Activated CD4-positive, alpha-beta T cell treated with anti-CD3 and anti-CD28 coated beads, Interleukin-2, amount 50 U/mL, for 16 hours (primary cell): Measurements from ENCODE around the gene CERK.
"Not testable (repeated sequence)": the region's sequence is repeated elsewhere in the genome, so short reads cannot be mapped to it uniquely, and the experiment has no call there.

ENCODE experiments used
- DNase-seq: peaks from one replicate; pipeline ENCODE4 v3.0.0-alpha.2; 2020

Gene CERK

DNA sequence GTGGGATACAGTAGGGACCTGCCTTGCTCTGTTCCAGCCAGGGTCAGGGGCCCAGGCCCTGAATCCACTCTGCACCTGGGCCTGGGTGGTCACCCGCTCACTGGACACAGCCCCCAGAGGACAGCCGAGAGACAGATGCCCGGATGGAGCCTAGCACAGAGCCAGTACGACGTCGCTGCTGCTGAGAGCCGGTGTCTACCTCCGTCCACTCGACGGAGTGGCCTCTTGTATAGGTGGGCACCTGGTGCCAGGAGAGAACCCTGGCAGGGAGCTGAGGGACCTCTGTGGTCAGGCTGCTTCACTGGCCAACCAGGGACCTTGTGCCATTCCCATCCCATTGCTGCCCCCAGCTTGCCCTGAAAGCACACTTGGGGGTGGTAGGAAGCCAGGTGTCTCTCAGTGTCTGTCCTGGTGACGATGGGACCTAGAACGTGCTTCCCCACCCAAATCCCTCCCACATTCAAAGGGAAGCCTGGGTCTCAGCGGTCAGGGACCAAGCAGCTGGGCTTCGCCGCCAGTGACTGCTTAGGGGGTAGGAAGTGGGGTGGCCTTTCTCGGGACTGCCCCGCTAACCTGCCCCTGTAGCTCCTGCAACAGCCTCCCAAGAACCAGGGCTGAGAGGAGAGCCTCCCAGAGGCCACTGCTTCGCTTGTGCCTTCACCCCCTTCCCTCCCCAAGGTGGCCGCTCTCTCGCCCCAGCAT lies 10.3 kb upstream of the CERK start:
- no peak for DNase-seq

DNA sequence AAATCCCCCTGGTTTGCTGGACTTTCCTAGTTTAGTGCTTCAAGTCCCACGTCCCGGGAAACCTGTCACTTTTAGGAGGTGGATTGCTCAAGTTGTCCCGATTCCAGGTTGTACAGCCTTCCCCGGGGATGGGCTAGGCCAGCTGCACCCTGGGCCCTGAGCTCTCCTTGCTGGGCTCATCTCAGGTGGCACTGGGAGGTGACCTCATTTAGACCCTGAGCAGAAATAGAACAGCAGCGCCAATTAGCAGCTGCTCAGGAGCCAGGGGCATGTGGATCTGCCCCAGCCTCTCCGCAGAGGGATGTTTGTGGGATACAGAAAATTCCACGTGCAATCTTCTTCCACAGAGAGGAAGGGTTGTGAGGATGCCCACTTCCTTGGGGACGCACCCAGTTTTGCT lies 9.6 kb upstream of the CERK start:
- DNase-seq, result no peak

DNA sequence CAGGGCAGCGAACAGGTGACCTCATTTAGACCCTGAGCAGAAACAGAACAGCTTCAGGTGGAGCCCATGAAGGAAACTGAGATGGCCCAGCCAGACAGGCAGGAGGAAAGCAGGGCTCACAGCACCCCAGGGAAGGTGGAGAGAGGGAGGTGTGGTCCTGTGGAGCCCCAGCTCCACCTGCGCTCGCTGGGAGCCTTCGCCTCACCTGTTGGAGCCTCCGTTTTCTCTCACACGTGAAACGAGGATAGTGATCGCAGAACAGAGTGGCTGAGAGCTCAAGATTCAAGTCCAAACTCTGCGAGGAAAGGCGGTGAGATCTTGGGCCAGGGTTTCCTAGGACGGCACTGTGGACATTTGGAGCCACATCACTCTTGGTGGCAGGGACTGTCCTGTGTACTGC lies 8.6 kb upstream of the CERK start:
- no peak for DNase-seq

DNA sequence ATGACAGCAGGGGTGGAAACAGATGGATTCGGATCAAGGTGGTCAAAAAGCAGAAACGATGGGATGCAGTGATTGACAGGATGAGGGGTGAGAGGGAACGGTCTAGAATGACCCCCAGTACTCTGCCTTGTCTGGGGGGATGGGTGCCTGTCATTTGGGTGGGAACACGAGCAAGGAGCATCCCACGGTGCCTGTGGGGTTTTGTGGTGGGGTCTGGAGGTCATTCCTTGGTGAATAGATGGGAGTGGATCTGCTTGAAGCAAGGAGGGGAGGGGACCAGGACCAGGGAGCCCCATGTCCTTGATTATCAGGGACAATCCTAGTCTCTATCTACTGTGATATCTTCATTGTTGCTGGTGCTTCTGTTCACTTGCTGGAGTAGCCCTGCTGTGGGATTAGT lies 8.1 kb upstream of the CERK start:
- no peak for DNase-seq

DNA sequence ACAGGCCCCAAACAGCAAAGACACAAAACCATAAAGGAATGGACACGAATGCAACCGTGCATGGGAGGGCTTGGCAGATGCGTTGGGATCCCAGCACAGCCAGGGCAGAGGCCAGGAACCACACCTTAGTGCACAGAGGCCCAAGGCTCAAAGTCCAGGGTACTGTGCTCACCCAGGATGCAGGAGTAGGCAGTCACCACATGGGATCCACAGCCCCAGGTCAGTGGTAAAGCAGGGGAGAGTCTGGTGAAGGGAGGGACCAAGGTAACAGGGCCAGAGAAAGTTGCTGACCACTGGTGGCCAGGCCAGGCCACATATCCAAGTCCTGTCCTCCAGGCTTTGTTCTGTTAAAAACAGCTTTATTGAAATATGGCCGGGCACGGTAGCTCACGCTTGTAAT lies 6.5 kb upstream of the CERK start:
- DNase-seq, result no peak

DNA sequence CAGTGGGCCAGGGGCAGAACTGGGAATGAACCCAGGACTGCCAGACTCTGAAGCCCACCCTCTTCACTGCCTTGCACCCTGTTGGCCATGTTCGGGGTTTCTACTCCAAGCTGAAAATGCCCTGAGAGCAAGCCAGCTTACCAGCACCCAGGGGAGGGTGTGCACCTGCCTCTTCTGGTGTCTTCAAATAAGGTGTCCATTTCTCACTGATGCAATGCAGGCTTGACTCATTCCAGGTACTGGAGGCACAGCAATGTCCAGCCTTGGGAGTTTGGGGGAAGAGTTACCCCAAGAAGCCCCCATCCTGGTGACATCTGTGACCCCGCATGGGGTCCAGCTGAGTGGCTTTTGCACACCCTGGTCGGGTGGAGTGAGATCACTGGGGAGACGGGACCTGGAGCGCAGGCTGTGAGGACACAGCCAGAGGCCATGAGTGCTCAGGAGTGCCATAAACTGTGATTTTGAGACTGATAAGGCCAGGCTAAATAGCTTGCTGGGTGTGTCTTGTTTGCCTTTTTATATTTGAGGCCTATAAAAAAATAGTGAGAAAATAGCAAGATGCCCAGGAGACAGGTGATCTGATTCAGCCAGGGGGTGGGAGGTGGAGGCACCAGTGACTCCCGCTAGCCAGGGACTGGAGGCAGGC lies 4.6 kb upstream of the CERK start:
- no peak for DNase-seq

DNA sequence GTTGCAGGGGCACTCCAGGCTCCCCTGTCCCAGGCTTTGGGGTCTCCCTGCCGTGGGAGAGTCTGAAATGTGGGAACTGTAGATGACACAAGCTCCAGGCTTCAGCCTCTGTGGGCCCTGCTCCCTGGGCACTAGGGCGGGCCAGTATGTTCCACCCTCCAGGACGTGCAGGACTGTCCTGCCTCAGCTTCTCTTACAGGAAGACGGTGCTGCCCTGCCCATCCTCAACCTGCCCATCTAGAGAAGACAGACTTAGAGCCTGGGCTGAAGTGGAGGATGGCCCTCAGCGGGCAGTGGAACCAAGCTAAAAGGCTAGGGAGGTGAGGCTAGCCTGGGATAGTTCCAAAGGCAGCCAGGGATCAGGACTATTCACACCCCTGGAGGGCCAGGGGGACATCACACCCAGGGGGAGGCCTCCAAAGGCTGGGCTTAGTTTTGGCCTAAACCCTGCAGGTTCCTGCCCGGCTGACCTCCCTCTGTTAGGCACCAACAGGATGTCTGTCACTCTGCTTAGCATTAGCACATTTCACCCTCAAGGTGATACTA lies 4.0 kb upstream of the CERK start:
- DNase-seq, result no peak

DNA sequence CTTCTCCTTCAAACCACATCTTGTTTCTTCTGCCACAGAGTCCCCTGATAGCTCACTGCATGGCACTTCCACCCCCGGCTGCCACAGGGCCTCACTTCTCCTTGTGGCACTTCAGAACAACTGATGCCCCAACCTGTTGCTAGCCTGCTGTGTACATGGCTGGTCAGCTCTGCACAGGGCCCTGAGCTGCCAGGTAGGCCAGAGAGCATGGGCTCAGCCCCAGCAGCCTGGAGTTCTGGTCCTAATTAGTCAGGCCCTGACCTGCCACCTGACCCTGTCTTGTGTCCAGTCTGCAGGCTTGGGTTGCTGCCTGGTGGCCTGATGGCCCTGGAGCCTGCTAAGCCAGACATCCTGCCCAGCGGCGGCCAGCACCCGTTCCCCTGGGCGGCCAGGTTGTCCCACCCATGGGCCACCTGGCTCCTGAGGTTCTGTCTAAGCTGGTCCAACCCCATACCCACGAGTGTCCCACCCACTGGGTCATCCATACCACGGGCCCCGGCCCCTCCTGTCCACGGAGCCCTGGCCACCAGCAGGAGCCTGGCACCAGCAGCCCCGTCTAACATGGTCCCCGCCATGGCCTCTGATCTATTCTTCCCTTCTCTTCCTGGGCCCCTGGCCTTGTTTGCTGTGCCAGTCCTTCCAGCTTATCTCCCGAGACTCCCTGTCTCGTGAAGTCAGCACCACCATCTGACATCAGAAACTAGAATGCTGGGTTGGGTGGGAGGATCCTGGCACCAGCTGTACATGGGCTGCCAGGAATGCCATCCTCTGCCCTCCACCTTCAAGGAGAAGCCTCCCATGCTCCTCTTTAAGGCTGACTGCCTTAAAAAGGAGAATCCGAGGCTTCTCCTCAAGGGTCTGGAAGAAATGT lies 3.1 kb upstream of the CERK start:
- no peak for DNase-seq

DNA sequence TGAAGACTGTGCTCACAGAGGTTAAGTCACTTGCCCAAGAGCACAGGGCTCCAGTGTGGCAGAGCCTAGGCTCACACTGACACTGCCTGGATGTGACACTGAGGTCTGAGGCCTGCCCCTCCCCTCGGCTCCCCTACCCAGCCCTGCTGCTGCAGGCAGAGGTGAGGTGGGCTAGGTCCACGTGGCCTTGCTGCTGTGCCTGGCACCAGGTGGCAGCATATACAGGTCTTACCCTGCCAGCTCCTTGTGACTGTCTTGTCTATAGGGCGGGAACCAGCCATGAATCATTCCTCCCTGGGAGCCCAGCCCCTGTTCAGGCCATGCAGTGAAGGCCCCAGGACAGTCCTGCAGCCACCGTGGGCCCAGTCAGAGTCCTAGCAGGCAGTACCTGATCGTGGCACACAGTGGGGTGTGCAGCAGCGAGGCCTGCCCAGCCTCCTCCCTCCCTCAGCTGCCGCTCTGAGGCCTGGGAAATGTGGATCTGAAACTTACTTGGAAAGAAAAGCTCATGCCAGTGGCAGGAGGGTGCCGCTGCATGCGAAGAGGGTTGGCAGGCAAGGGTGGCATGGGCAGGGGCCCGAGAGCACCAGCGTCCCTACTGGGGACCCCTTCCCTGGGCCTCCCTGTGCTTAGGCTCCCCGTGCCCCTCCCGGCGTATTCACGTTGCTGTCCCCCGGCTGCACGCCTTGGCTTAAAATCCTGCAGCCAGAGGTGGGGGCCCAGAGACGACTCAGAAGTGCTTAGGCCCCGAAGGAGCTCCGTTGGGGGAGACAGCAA lies 1.2 kb upstream of the CERK start:
- DNase-seq, result peak; percentile 68

DNA sequence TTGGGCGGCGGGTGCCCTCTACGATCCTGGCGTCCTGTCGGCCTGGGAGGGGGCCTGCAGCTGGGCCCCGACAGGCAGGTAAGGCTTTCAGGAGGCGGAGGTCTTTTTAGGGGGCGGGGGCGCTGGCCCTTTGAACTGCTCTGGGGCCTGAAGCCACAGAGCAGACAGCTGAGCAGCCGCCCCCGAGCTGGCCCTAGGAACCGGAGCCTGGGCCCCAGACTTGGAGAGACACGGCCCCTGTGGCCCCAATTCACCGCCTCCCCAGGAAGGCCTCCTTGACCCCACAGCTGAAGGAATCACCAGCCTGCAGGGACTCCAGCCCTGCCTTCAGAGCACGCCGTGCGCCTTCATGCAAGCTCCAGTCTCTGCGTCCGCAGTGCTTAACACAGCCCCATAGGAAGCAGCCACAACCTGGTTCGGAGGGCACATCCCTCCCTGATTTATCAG lies 618 bp upstream of the CERK start:
- no peak for DNase-seq

DNA sequence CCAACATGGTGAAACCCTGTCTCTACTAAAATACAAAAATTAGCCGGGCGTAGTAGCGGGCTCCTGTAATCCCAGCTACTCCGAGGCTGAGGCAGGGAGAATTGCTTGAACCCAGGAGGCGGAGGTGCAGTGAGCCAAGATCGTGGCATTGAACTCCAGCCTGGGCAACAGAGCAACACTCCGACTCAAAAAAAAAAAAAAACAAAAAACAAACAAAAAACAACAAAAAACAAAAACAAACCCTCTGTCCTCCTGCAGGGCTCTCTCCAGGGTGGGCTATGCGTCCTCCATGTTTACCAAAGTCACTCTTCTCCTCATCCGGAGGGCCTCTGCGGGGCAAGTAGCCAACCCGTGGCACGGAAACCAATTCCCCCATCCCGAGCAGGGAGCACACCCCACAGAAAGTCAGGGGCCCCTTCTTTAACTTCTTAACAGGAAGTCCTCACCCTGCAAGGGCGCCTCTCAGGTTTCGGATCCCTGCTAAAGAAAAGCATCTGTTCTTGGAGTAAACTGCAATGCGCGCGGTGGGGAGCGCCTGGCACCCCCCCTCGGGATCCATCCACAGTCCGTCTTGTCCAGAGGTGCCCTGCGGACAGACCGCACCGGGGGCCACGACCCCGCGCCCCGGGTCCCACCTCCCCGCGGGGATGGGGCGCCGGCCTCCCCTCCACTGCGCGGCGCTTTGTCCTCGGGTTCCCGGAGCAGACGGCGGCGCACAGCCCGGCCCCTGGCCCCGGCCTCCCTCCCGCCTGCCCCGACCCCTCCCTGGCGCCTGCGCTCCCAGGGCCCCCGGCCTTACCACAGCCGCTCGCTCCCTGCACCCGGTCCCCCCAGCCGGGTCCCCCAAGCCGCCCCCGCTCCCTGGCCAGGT lies 712 bp downstream of the CERK start:
- peak; percentile 68 for DNase-seq

DNA sequence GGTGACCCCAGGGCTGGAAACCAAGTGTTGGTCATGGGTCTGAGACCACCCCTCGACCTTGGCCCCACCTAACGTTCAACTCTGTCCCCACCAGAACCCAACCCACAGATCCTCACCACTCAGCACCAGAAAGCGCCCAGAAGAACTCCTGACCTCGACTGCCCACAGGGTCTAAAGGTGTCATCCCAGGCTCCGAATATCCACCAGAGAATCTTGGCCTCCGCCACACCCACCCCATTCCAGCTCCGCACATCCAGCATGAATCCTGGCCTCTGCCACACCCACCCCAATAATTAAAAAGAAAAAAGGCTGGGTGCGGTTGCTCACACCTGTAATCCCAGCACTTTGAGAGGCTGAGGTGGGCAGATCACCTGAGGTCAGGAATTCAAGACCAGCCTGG lies 1.3 kb downstream of the CERK start:
- no peak for DNase-seq

DNA sequence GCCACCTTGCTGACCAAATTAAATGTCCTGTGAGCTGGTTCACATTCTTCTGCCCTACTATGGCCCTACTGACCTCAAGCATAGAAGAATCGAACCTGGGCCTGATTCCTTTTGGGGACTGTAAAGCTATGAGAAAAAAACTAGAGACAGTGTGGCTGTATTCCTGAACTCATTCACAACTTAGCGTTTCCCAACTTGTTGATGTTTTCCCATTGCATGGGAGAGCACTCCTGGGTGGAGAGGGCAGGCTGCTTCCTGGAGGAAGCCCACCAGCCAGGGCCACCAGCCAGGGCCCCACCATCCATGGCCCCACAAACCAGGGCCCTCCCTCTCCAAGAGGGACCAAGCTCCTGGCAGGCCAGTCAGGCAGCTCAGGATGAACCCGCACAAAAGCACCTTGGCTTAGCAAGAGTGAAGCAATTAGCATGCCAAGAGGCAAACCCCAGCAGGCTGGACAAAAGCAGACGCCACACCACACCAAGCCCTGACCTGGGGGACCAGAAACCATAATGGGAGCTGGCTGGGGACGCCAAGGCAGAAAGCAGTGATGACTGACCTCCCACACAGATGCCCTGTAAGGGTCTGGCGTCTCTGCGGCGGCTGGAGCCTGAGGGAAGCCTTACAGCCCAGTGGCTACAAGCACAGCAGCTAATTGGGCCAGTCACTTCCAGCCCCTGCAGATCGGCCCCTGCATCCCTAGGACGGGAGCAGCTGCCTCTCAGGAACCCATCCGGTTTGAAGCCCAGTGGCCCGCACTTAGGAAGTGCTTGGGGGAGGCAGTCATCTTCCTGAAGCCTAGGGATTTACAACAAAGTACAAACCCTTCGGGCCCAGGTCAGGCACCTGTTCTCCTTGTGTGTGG lies 2.1 kb downstream of the CERK start:
- DNase-seq, result no peak

DNA sequence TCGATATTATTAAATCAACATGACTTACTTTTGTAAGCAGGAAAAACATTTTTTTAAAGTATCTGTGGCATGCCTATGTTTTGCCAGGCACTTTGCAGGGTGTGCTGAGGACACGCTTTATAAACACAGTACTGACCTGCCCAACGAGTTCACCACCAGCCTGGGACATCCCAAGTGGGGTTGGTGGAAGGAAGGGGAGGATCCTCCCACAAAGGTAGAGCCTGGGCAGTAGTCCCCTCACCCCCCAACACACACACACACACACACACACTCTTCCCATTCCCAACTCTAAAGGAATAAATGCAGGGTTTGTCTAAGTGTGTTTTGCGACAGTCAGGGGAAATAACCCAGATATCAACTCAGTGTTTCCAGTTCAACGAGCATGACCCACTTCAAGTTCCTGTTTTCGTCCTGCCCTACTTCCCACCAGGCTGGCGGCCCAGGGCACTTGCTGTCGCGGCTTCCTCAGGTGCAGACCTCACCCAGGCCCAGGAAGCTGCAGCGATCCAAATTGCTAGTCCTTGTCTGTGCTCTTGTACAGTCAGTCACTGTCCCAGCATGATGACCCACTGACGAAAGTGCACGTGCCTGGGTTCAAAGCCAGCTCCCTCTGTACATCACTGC lies 3.1 kb downstream of the CERK start:
- DNase-seq, result peak; percentile 49

DNA sequence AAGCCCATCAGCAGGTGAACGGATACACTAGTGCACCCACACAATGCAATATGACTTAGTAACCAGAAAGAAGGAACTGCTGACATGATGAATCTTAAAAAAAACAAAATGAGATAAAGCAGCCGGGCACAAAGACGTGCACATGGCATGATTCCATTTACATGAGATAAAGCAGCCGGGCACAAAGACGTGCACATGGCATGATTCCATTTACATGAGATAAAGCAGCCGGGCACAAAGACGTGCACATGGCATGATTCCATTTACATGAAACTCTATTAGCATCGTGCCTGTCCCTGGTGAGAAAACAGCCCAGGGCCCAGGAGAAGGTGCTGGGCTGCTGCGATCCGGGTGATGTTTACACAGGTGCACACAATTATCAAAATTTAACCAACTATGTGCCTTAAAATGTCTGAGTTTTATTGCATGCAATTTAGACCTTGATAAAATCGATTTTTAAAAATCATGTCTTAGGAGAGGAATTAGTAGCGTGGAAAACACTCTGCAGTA lies 3.8 kb downstream of the CERK start:
- not testable (repeated sequence) for DNase-seq

DNA sequence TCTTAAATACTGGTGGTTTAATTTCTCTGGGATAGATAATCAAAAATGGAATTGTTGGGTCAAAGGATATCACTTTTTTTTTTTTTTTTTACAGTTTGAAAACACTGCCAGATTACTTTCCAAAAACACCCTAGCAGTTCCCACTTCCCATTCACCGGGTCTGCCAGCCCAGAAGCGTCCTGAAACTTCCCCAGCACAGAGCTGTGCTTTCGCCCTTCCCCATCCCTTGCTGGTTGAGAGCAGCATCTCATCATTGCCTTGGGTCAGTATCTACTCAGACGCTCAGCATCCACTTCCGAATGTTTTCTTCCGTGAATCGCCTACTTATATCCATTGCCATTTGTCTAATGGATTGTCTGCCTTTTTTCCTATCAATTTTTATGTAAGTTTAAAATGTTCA lies 5.5 kb downstream of the CERK start:
- no peak for DNase-seq

DNA sequence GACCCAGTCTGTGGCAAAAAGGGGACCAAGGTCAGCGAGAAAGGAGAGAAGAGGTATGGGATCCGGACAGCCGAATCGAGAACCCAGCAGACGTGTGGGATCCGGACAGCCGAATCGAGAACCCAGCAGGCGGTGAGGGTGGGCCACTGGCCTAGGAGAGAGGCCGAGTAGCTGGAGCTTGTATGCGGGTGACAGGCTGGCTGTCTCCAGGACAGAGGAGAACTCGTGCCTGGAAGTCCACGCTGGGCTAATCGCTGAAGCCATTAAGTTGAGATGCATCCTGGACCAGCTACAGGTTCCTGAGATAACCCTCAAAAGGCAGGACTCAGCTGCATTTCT lies 6.0 kb downstream of the CERK start:
- DNase-seq, result no peak

DNA sequence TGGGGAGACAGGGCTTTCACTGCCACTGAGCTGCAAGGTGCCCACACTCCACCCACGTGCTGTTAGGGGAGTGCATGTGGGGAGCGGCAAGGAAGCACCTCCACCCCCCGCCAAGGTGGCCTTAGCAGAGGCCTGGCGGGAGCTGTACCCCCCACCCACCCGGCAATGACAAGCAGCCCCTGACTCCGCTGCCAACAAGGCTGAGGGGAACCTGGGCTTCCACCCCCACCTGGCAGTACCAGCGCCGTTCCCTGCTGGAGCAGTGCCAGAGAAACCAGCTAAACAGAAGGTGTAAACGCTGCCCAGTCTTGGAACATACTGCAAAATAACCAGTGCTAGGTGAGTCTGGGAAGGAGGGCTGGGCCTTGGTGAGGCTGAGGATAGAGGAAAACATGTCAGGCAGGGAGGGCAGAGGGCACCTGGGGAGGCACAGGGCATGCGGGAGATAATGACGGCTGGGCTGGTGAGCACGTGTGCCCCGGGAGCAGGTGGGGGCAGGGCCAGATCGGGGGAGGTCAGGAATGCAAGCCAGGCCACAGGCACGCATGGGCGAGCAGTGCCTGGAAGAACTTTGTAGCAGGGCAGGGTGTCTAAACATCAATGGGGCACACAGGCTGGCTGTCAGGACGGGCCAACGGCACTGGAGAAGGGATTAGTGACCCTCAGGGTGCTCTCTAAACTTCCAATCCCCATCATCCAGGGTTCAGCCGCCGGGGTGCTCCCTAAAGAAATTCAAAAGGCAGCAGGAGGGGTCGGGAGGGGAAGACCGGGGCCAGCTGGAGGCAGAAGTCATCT lies 6.6 kb downstream of the CERK start:
- DNase-seq, result no peak

DNA sequence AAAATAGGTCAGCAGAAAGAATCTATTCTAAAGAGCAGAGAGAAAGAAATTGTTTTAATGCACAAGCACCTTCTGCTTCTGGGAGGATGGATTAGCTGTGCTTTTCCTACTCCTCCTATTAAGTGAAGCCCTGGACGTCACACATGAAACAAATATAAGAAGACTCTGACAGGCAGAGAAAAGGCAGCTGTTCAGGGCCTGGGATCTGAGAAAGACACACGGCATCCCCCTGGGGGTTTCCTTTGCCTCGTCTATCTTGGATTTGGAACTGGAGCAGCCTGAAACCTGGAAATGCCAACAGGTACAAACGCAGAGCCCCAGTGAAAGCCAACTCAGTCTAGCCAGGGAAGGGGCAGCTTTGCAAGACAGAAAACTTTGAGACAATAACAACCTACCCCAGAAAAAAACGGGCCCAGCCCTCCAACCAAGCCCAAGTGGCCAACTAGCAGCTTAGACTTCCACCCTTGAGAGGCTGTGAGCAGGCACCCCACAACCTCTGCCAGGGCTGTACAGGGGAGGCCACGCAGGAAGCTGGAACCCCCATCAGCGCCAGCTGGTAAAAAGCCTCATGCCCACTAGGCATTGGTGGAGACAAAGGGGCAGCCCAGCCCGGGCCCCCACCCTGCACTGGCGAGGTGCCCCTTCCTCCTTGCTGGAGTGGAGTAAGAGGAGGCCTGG lies 7.3 kb downstream of the CERK start:
- DNase-seq, result no peak
